ENCODE data around the gene ENDOV.
A peak's percentile ranks its signal among the peaks of the same experiment; 100 is the strongest.

ENDOV gene

GRCh38 chr17:80449930-80450576, 35.1 kb downstream of the ENDOV start:
- DNase-seq (ENCODE audit: low spot score) = no peak

- DNase-seq (ENCODE audit: low spot score) = no peak
Observed at GRCh38 chr17:80451104-80451775, 36.3 kb downstream of the ENDOV start.

DNA sequence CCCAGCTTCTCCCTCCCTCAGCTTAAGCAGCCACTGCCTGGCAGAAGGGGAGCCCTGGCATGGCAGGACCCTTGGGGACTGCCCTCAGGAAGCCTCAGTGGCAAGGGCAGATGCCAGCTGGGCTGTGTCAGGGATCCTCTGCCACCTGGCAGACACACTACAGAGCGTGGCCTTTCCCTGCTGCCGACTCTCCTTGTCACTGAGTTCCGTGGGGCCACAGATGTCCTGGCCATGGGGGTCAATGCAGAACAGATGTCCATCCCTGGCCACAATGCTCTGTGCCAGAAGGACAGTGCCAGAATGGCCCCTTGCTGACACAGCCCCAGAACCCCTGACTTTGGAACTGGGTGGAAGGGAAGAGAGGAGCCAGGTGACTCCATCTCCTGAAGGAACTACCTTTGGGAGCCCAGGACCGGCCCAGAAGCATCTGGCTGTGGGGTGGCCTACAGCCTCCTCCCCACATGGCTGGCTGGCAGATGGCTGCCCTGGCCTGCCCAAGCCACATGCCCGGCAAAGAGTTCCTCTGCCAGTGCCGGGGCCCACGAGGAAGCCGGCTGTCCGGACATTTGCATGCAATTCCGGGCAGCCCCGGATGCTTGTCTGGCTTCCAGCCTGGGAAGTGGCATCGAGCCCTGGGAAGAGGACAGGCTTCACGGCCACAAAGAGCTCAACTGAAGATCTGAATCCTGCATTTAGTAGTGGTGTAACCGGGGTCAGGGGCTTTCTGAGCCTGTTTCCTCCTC, 37.4 kb downstream of the ENDOV start:
- DNase-seq (ENCODE audit: low spot score) = no peak

- DNase-seq (ENCODE audit: low spot score) = no peak
Observed at GRCh38 chr17:80453126-80453997, 38.4 kb downstream of the ENDOV start.

GRCh38 chr17:80453998-80454556, 39.1 kb downstream of the ENDOV start:
- DNase-seq (ENCODE audit: low spot score) = no peak

GRCh38 chr17:80454557-80455335, 39.8 kb downstream of the ENDOV start:
- peak; percentile 99 for DNase-seq (ENCODE audit: low spot score)

DNA sequence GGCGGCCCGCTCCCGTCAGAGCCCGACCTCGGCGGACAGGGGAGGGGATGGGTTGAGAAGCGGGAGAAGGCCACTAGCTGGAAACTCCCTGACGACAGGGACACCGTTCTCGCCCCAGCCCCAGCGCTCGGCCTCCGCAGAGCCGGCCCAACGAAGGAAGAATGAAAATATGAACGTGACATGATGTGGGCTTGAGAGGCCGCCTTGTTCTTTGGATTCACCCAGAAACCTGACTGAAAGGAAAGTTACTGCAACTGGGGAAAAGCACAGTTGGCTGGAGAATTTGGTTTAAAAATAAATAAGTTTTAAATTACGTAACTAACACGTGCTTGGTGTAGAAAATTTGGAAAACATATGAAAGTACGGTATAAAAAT, 40.4 kb downstream of the ENDOV start:
- DNase-seq (ENCODE audit: low spot score) = peak; percentile 78

- DNase-seq (ENCODE audit: low spot score) = no peak
Observed at GRCh38 chr17:80455784-80456183, 40.8 kb downstream of the ENDOV start.

GRCh38 chr17:80456465-80457235, 41.7 kb downstream of the ENDOV start:
- peak; percentile 59 for DNase-seq (ENCODE audit: low spot score)

DNA sequence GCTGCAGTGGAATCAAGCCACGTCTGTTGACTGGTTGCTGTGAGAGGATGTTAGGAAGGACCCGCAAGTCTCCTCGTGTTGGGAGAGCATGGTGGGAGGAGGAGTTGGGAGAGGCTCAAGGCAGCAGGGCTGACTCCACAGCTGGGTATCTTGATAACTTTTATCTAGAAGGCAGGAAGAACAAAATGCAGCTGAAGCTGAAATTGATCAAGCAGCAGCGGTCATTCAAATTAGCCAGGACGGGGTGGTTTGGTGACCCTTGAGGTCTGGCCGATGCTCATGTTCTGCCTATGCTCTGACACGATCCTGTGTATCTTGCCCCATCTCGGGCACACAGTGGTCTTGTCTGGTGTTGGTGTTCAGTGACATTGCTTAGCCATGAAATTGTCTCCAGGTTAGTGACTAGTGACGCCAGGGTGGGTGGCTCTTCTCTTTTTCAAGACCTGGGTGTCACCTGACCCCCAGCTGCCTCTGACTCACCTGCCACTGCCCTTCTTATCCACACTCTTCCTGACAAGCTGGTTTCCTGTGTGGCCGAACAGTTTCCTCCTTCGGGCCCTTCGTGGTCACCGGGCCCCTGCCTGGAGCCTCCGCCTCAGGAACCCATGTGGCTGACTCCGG, 42.4 kb downstream of the ENDOV start:
- no peak for DNase-seq (ENCODE audit: low spot score)

DNA sequence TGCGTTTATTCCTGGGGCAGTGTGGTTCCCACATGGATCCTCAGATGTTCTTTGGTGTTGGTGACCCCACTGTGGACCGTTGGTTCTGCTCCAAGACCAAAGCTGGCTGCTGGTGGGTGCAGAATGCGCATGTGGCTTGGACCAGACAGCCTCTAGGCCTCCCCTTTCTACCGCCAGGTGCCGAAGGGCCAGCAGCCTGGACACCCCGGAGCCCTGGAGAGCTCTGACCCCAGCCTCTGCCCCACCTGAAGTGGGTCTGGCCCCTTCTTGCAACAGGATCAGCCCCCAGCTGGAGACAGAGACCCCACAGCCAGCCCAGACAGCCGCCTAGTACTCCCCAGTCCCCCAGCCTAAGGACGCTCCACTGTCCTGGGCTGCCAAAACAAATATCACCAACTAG, 43.0 kb downstream of the ENDOV start:
- no peak for DNase-seq (ENCODE audit: low spot score)

- DNase-seq (ENCODE audit: low spot score) = no peak
Observed at GRCh38 chr17:80459234-80459633, 44.3 kb downstream of the ENDOV start.

DNA sequence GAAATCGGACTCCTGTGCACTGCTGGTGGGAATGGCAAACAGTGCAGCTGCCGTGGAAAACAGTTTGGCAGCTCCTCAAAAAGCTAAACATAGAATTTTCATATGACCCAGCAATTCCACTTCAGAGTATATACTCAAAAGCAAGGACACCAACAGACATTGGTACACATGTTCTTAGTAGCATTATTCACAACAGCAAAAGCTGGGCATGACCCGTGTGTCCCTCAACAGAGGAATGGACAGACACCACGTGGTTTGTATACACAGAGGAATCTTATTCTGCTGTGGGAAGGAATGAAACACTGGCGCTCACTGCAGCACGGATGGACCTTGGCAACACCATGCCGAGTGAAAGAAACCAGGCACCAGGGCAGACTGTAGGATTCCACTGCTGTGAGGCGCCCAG, 45.5 kb downstream of the ENDOV start:
- DNase-seq (ENCODE audit: low spot score) = no peak

DNA sequence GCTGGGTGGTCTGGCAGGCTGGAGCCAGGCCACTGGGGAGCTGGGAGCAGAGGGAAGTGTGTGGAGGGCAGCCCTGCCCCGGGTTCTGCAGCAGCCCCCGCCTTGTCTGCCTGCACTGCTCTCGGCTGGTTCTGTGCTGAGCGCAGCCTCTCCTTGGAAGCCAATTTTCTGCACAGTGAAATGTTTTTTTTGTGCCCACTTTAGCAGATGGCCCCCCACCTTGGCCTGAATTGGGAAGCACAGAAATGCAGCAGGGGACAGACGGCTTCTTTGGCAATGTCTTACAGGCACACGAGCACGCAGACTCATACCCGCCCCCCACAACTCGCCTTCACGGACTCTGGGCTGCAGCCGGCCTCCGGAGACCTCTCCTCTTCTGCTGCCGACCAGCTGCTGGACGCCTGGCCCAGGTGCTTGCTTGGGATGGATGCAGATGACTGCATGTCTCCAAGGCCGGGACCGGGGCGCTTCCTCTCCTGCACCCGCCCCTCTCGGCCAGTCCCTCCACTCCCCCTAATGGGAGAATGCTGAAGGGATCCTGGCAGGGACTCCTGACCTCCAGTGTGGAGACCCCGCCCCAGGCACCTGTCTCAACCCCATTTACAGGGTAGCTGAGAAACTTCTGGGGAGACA, 46.7 kb downstream of the ENDOV start:
- DNase-seq (ENCODE audit: low spot score) = no peak

DNA sequence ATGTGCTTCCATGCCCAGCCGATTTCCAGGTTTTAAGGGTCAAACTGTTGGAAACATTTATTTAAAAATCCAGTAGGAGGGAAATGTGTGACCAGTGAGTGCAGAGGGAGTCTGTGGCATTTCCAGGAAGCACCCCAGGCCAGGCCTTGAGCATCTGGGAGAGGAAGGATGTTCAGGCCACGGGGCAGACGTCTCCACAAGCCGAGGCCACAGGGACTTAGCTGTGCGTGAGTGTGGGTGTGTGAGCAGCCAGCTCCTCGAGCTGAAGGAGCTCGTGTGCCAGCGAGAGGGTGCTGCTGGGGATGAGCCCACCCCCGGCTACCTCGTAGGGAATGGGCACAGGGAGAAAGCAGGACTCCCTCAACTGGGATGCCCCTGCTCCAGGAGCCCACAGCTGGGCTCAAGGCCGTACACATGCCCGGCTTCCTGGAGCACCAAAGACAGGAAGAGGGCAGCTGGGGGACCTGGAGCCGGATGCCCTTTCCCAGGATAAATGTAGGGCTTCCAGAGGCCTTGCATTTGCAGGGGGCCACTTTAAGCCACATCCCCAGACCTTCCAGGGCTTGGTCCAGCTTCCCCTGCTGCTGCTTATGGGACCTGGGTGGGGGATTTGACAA, 48.9 kb downstream of the ENDOV start:
- no peak for DNase-seq (ENCODE audit: low spot score)

DNA sequence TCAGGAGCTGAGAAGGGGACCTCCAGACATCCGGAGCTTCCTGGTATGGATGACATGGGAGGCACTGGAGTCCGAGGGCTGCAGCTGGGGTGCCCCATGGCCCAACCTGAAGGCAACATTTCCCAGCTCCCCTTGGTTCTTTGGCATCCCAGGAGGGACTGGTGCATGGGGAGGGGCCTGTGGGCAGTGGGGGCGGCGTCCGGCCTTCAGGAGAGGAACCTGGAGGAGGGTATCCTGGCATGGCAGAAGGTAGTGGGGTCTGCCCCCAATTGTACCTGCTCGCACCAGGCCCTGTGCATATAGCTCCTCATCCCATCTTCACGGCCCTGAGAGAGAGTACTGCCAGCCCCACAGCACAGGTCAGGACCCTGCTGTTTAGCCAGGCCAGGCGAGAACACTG, 49.5 kb downstream of the ENDOV start:
- DNase-seq (ENCODE audit: low spot score) = no peak

DNA sequence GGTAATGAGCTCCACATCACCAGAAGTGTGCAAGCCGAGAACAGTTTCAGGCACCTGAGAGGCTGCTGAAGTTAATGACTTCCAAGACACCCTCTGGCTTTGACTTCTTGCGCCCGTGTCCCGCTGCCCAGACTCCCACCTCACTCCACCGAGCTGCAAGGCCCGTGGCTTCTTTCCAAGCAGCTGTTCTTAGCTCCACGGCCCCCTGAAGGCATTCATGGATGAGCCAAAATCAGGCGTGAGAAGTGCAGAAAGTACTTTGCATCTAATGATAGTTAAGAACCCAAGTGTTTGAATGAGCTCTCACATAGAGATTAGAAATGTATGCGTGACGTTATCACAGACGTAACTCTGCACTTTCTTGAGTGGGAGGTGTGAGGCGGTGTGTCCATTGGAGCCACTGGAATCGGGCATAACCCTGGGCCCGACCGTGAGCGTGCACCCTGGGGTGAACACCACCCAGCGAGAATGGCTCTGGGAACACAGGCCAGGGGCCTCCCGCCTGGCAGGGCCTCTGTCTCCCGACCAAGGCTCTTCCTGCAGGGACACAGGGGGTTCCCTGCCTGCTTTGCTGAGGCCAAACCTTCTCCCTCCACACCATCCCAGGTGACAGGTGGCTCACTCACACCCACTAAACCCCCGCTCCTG, 50.5 kb downstream of the ENDOV start:
- no peak for DNase-seq (ENCODE audit: low spot score)

DNA sequence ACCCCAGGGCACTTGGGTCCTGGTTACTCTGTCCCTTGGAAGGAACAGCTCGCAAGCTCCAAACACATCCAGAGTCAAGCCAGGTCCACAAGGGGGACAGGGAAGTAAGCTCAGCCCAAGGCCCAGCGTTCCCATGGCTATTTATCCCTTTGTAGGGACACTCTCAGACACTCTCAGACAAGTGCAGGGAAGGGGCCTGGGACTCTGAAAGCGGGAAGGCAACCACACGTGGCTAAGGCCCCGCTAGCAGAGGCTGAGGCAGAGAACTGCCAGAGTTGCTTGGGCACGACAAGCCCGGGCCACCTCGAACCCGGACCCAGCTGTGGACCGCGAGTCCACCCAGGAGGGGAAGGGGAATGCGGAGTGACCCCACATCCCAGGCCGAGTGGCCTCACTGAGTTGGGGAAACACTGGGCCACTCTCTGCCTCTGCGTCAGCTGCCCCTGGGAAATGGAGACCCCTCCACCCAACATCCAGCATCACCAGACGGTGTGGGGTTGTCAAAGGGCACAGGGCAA, 51.3 kb downstream of the ENDOV start:
- no peak for DNase-seq (ENCODE audit: low spot score)

Data from AG20443 (cell line).